Astrocyte (in vitro differentiated cells and primary cell): ENCODE results near the gene NCAPH2. TPM values are rescaled to one million over a fixed set of nuclear protein-coding genes. Genes with fewer than 3 reads are reported as not detected.

Experiments
- DNase-seq: peaks from one replicate; pipeline ENCODE4 v3.0.0-alpha.2; 2010; ENCODE audit warnings: low read depth
- FAIRE-seq: peaks from 2 replicates; lab custom pipeline; 2011; peaks lifted over from hg19 to GRCh38; lab: Jason Lieb, UNC
- H2AFZ ChIP-seq: 2 replicates; pipeline ENCODE4 v1.6.0; 2012; ENCODE audit warnings: low read depth, low read length, inconsistent platforms
- H3K27ac ChIP-seq: 2 replicates; pipeline ENCODE4 v1.5.1; 2011; ENCODE audit warnings: low read depth, low read length, inconsistent platforms
- H3K27me3 ChIP-seq: 2 replicates; pipeline ENCODE4 v1.6.0; 2011; ENCODE audit warnings: low read length, inconsistent platforms; ENCODE audit not compliant: insufficient read depth
- H3K36me3 ChIP-seq: 2 replicates; pipeline ENCODE4 v1.5.1; 2011; ENCODE audit warnings: low read length, inconsistent platforms; ENCODE audit not compliant: insufficient read depth
- H3K4me1 ChIP-seq: 2 replicates; pipeline ENCODE4 v1.5.1; 2011; ENCODE audit warnings: low read length, inconsistent platforms; ENCODE audit not compliant: insufficient read depth
- H3K4me2 ChIP-seq: 2 replicates; pipeline ENCODE4 v1.6.0; 2012; ENCODE audit warnings: low read length, inconsistent platforms
- H3K4me3 ChIP-seq: 2 replicates; pipeline ENCODE4 v1.5.1; 2011; ENCODE audit warnings: low read depth, mild to moderate bottlenecking, low read length, inconsistent platforms; ENCODE audit not compliant: insufficient read depth
- H3K79me2 ChIP-seq: 2 replicates; pipeline ENCODE4 v1.6.0; 2012; ENCODE audit warnings: mild to moderate bottlenecking, low read length, inconsistent platforms; ENCODE audit not compliant: insufficient read depth
- H3K9ac ChIP-seq: 2 replicates; pipeline ENCODE4 v1.6.0; 2012; ENCODE audit warnings: mild to moderate bottlenecking, low read length, inconsistent platforms
- H3K9me3 ChIP-seq: 2 replicates; pipeline ENCODE4 v1.5.1; 2012; ENCODE audit warnings: low read depth, mild to moderate bottlenecking, low read length, inconsistent platforms; ENCODE audit not compliant: insufficient read depth
- H4K20me1 ChIP-seq: 2 replicates; pipeline ENCODE4 v1.6.0; 2012; ENCODE audit warnings: low read length, inconsistent platforms; ENCODE audit not compliant: insufficient read depth
- H3K27ac Mint-ChIP-seq: one replicate; pipeline ENCODE4 v1.8.0; 2021; ENCODE audit warnings: mild to moderate bottlenecking, mixed read lengths; ENCODE audit not compliant: unreplicated experiment
- H3K27me3 Mint-ChIP-seq: one replicate; pipeline ENCODE4 v1.8.0; 2021; ENCODE audit warnings: low read depth, mixed read lengths; ENCODE audit not compliant: unreplicated experiment
- H3K36me3 Mint-ChIP-seq: one replicate; pipeline ENCODE4 v1.8.0; 2021; ENCODE audit warnings: low read depth, mixed read lengths; ENCODE audit not compliant: unreplicated experiment
- H3K4me1 Mint-ChIP-seq: one replicate; pipeline ENCODE4 v1.8.0; 2021; ENCODE audit warnings: low read depth, mixed read lengths; ENCODE audit not compliant: unreplicated experiment
- H3K4me3 Mint-ChIP-seq: one replicate; pipeline ENCODE4 v1.8.0; 2021; ENCODE audit warnings: mild to moderate bottlenecking, moderate library complexity, mixed read lengths; ENCODE audit not compliant: unreplicated experiment
- H3K9me3 Mint-ChIP-seq: one replicate; pipeline ENCODE4 v1.8.0; 2021; ENCODE audit warnings: mild to moderate bottlenecking, mixed read lengths; ENCODE audit not compliant: unreplicated experiment
- CTCF ChIP-seq: IDR thresholded peaks from 2 replicates; pipeline ENCODE4 v1.5.1; 2011; ENCODE audit warnings: low read depth, mild to moderate bottlenecking, inconsistent platforms, low read length, moderate library complexity; ENCODE audit not compliant: insufficient read depth
- EZH2 ChIP-seq: IDR thresholded peaks from 2 replicates; pipeline ENCODE4 v1.6.1; 2012; ENCODE audit warnings: mild to moderate bottlenecking, low read length, inconsistent platforms; ENCODE audit not compliant: insufficient read depth
- total RNA-seq: library from RNA; stranded (reverse); gene quantifications from 2 replicates; pipeline ENCODE4 v1.2.1, GENCODE V29; 2021

The NCAPH2 gene
- total RNA-seq, 1 donor from 2014 or later, result 25.6 TPM

- Mint-ChIP-seq H3K36me3 (no peaks in the 10 kb centered on the region), H3K9me3 (no peaks in the 10 kb centered on the region), H3K4me3 (no peak overlapping the region), H3K27ac (no peak overlapping the region), H3K4me1 (peaks cover 9% of the 10 kb centered on the region), H3K27me3 (peaks cover 14% of the 10 kb centered on the region)
- peaks cover 6% of the 10 kb centered on the region for H3K27me3 ChIP-seq
- peaks cover 3% of the 10 kb centered on the region for H3K4me1 ChIP-seq
- no peaks in the 10 kb centered on the region for H3K9me3 ChIP-seq
- no peak overlapping the region for H2AFZ ChIP-seq
- no peak for DNase-seq
- TF ChIP-seq CTCF (no peak), EZH2 (no peak)
- H3K9ac ChIP-seq, result no peak overlapping the region
- H3K36me3 ChIP-seq, result no peaks in the 10 kb centered on the region
- no peak overlapping the region for H3K27ac ChIP-seq
- H3K4me3 ChIP-seq, result no peak overlapping the region
- H4K20me1 ChIP-seq, result no peaks in the 10 kb centered on the region
- no peak for FAIRE-seq
- H3K79me2 ChIP-seq, result no peaks in the 10 kb centered on the region
- H3K4me2 ChIP-seq, result no peak overlapping the region
Measured at GRCh38 chr22:50542416-50542927, 34.4 kb downstream of the NCAPH2 start.

- peak; percentile 36 for DNase-seq
Measured at GRCh38 chr22:50544078-50544745, 36.2 kb downstream of the NCAPH2 start.

More at GRCh38 chr22:50544078-50544745, 36.2 kb downstream of the NCAPH2 start:
- H3K27ac ChIP-seq, result no peak overlapping the region
- H3K9me3 ChIP-seq, result no peaks in the 10 kb centered on the region
- Mint-ChIP-seq H3K27ac (no peak overlapping the region), H3K4me1 (peaks cover 8% of the 10 kb centered on the region), H3K4me3 (no peak overlapping the region), H3K27me3 (peaks cover 12% of the 10 kb centered on the region), H3K36me3 (no peaks in the 10 kb centered on the region), H3K9me3 (no peaks in the 10 kb centered on the region)
- H3K79me2 ChIP-seq, result no peaks in the 10 kb centered on the region
- H4K20me1 ChIP-seq, result no peaks in the 10 kb centered on the region
- TF ChIP-seq EZH2, result no peak
- TF ChIP-seq CTCF, result peak; percentile 33
- FAIRE-seq, result no peak
- H3K9ac ChIP-seq, result no peak overlapping the region
- H3K27me3 ChIP-seq, result peaks cover 13% of the 10 kb centered on the region
- peaks cover 3% of the 10 kb centered on the region for H3K4me1 ChIP-seq
- no peaks in the 10 kb centered on the region for H3K36me3 ChIP-seq
- peak overlapping the region; percentile 66 for H2AFZ ChIP-seq
- H3K4me2 ChIP-seq, result peak overlapping the region; percentile 73
- H3K4me3 ChIP-seq, result peak overlapping the region; percentile 23
